ENCODE measurements around the gene TMEM178B.

The TMEM178B gene

DNA sequence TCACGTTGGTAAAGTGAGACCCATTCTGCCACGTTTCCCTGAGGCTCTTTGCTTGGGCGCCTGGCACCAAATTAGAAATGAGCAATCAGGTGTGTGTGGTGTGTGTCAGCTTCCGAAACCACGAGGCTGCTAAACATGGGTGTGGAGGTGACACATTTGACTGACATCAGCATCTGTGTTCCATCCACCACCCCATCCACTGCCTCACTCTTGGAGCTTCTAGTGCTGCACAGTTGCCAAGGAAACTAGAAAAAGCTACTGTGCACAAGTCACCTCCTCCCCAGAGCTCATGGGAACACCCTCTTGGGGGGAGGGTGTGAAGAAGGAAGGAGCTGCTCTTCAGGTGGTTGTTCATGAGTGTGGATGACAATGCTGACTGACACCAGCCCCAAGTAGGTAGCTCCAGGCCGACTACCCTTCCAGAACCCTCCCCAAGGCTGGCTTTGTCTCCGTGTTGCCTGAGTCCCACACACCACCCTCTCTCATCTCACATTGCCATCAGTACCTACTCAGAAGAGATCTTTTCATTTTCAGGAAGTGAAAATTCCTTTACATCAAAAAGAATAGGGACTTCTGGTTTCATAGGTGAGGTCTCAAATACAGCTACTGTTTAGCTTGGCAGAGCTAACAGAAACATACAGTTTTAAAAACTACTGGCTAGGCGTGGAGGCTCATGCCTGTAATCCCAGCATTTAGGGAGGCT lies 152.2 kb downstream of the TMEM178B start:
- no peak for DNase-seq

GRCh38 chr7:141227454-141227853 lies 153.6 kb downstream of the TMEM178B start:
- no peak for DNase-seq

DNA sequence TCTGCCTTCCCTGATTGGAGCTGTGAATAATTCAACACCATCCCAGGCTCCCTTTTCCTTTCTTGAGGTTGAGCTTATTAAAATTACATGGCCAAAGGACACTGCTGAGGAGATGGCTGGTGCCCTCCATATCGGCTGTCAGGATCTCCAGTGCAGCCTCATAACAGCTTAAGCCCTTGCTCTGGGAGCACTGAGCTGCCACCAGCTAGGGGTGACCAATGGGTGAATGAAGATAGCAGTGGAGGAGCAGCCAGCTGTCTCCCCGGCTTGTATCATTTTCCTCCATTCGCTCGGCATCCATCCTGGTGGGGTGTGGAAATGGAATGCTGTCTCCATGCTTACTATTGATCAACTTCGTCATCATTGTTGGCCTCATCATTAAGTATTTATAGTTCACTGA lies 154.6 kb downstream of the TMEM178B start:
- DNase-seq: no peak

DNA sequence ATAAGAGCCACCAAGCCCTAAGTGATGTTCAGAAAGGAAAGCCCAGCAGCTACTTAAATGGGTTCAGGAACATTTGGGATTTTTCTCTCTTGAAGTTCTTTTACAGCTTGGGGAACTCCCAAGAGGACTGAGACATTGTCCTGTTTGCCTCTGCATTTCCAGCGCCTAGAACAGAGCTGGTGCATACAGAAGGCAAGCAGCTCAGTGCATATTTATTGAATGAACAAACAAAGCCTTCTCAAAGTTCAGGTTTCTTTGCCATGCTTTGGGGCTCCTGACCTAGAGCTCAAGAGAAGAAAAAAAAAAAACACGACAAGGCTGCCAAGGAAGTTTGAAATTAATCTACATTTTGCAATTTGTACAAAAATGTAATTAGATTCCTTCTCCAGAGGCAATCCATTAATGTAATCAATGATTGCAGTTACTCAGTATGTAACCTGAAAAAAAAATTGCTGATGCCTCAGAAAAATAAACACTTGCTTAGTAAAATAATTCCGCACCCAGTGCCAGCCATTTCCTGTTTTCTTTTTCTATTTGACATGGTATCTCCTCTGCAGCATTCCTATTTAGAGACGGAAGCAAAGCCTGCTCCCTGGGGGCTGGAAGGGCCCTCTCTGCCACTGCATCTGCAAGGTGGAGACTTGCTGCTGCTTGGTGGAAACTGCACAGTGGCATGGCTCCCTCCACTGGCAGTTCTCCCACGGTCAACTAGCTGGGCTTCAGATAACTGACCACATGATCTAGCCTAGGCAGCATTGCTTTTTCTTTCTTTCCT lies 157.3 kb downstream of the TMEM178B start:
- DNase-seq: no peak

DNA sequence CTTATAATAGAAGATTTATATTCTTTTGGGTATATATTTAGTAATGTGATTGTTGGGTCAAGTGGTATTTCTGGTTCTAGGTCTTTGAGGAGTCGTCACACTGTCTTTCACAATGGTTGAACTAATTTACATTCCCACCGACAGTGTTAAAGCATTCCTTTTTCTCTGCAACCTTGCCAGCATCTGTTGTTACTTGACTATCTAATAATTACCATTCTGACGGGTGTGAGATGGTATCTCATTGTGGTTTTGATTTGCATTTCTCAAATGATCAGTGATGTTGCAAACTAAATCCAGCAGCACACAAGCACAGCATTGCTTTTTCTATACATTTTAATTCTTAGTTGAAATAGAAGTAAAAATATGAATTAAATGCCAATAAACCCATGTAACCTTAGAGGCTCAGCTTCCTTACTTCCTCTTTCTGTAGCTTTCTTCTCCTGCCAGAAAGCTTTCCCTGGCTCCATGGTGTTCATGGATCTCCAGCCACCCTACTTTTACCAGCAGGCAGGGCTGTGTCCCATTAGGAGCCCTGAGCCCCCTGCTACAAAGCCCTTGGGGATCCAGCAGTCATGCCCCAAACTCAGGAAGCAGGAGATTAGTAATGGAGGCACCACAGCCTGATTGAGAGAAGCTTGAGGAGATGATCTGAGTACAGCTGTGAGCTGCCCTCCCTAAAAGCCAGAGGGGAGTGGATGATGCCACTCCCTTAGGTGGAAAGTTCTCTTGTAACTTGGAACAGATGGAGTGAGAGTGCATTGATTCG lies 158.6 kb downstream of the TMEM178B start:
- no peak for DNase-seq

- DNase-seq: no peak
Measured at GRCh38 chr7:141234335-141235105, 160.7 kb downstream of the TMEM178B start.

DNA sequence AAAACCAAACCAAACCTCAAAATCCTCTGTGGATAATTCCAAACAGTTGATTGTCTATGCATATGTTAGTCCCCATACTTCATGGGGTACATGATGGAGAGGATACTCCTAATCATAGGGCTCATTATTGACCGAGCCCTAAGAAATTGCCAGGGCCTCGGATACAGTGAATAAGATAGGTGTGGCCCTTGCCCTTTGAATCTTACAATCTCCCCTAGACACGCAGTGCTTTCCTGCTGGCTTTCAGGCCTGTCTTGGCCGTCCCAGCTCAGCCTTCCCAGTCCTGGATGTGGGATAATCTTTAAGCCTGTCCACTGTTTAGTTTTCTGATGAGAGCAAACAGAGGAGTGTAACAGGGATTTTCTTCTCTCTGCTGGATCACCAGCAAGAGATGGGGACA lies 161.8 kb downstream of the TMEM178B start:
- no peak for DNase-seq

DNA sequence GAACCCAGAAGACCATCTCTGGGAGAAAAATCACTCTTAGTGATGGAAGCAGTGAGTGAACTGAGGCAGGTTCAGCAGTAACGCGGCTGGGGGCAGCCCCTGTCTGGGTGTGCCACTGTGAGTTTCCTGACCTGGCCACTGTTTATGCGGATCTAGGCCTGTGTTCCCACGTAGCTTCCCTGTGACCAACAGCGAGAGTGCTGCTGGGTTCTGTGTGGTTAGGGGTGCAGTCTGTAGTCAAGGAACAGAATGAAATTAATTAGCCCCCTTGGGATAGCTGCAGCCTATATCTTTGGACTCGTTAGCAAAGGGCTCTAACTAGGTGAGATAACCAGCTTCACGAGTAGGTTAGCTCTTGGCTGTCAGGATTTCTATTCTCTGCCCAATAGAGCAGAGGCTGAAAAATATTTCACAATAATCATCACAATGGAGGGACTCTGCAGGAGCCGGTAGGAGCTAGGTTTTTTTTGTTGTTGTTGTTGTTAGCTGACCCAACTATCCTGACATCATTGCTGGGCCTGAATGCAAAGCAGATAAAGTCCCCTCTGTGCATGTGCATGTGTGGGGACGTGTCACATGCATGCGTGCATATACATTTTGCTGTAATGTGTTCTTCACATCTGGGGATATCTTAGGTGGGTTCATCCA lies 164.9 kb downstream of the TMEM178B start:
- DNase-seq: no peak

DNA sequence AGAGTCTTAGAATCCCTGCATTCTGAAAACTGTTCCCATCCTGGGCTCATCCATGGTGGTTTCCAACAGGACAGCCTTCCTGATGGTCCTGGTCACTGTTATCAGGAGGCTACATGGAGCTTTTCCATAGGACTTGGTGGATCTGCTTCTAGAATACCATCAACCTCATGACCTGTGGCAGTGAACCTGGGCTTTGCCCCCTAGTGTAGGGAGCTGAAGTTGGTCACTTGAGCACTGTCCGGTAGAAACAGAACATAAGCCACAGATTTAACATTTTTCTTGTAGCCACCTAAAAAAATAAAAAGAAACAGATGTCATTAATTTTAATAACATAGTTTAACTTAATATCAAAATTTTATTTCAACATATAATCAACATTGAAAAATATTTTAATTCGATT lies 165.8 kb downstream of the TMEM178B start:
- DNase-seq: no peak

DNA sequence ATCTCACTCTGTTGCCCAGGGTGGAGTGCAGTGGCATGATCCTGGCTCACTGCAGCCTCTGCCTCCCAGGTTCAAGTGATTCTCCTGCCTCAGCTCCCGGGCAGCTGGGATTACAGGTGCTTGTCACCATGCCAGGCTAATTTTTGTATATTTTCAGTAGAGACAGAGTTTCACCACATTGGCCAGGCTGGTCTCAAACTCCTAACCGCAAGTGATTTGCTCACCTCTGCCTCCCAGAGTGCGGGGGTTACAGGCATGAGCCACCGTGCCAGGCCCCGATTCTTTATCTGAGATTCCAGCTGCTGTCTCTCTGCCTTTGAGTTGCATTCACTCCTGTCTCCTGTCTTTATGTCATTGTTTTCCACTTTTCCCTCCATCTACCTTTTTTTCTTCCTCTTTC lies 168.7 kb downstream of the TMEM178B start:
- no peak for DNase-seq

GRCh38 chr7:141243368-141243767 lies 169.5 kb downstream of the TMEM178B start:
- DNase-seq: no peak

DNA sequence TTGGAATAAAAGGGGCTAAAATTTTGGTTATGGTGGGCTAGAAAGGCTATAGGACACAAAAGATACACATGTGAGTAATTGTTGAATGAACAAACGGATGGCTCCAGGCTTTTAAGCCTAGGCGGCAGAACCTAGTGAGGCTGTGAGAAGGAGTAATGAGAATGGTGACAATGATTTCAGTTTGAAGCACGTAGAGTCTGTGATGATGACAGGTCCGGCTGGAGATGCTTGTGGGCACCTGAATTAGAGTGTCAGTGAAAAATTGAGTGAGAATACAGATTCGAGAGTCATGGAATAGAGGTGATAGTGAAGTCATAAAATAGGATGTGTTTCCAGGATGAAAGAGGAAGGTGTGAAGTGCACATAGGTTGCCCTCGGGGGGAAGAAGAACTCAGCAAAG lies 170.6 kb downstream of the TMEM178B start:
- DNase-seq: no peak

GRCh38 chr7:141246426-141246825 lies 172.6 kb downstream of the TMEM178B start:
- no peak for DNase-seq

DNA sequence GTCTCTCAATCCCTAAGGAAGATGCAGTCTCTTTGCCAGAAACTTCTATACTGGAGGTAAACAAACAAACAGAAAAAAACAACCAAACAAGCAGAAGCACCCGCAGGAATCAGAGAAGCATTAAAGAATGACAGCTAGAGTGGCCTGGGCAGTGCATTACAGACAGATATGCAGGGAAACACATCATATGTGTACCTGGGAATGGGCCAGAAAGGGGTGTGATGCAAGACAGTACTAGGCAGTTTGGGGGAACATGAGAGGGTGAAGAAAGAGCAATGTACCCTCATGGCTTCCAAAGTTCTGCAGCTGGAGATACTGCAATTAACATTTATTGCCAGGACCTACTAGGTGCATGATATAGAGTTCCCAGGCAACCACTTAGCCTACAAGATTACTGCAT lies 177.3 kb downstream of the TMEM178B start:
- DNase-seq: no peak

GRCh38 chr7:141251957-141252356 lies 178.1 kb downstream of the TMEM178B start:
- no peak for DNase-seq

- no peak for DNase-seq
Measured at GRCh38 chr7:141257597-141257996, 183.7 kb downstream of the TMEM178B start.

DNA sequence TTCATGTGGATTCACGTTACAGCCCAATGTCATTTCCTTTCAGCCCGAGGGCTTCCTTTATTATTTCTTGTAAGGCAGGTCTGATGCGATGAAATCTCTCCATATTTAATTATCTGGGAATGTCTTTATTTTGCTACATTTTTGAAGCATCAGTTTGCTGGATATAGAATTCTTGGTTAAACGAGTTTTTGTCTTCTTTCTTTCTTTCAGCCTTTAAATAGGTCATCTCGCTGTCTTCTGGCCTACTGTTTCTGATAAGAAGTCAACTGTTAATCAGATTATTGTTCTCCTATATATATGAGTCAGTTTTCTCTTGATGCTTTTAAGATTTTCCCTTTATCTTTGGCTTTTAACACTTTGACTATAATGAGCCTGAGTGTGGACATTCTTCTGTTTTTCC lies 184.7 kb downstream of the TMEM178B start:
- DNase-seq: no peak

GRCh38 chr7:141262101-141263090 lies 188.5 kb downstream of the TMEM178B start:
- DNase-seq: no peak

GRCh38 chr7:141263508-141263907 lies 189.6 kb downstream of the TMEM178B start:
- no peak for DNase-seq

DNA sequence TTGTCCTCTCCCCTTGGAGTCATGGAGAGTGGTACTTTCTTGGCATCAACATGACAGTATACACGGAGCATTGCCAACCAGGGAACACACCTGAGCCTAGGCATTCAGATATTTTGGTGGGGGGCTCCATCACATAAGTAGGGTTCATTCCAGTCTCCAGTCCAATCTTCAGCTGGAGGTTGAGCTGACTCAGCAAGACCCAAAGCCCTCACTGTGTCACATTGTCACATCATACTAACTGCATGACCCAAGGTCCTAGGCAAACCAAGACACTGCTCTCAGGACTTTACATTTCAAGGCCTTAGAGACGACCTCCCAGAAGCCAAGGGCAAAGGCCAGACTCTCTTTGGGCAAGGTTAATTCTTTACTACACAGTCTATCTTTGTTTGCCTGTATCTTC lies 190.1 kb downstream of the TMEM178B start:
- no peak for DNase-seq

DNA sequence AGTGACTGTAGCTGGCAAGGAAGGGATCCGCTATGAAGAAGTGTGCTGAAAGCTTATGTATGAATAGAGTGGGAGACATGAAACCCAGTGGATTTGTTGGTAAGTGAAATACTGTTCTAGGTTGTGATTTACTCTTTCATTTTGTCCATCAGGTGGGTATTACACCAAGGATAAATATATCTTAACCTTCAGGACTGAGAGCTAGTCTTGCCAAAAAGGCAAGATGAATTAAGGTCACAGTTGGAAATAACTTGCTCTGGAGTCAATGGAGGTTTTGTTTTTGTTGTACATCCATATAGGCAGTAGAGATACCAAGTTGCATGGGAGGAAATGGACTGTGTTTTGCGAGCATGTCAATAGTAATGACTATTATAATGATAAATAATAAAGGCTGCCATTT lies 190.6 kb downstream of the TMEM178B start:
- DNase-seq: no peak

Data from activated T-cell treated with anti-CD3 and anti-CD28 coated beads for 4 hours (primary cell).